Measurements from ENCODE around the gene MVD. TPM values are rescaled to one million over a fixed set of nuclear protein-coding genes. Genes with fewer than 3 reads are reported as not detected.
A peak's percentile ranks its signal among the peaks of the same experiment; 100 is the strongest.

MVD gene
- total RNA-seq, 1 donor from 2014 or later, result 78.1 TPM

GRCh38 chr16:88677721-88678120, 14.8 kb upstream of the MVD start:
- no peak overlapping the region for H3K4me3 Mint-ChIP-seq (ENCODE audit: low read depth)
- no peak for TF ChIP-seq CTCF (IDR thresholded peaks at IDR 0.05; ENCODE audit: unreplicated experiment)
- H3K36me3 Mint-ChIP-seq (ENCODE audit: insufficient read depth), result no peaks in the 10 kb centered on the region
- no peaks in the 10 kb centered on the region for H3K4me1 Mint-ChIP-seq (ENCODE audit: low read depth)
- H3K9me3 Mint-ChIP-seq (ENCODE audit: low read depth), result no peaks in the 10 kb centered on the region
- DNase-seq (ENCODE audit: low spot score, unreplicated experiment), result no peak
- peaks cover 5% of the 10 kb centered on the region for H3K27me3 Mint-ChIP-seq
- no peak overlapping the region for H3K27ac Mint-ChIP-seq

- no peak for TF ChIP-seq CTCF (IDR thresholded peaks at IDR 0.05; ENCODE audit: unreplicated experiment)
- Mint-ChIP-seq H3K9me3 (ENCODE audit: low read depth) (no peaks in the 10 kb centered on the region), H3K4me3 (ENCODE audit: low read depth) (no peak overlapping the region)
Observed at GRCh38 chr16:88676502-88677242, 13.8 kb upstream of the MVD start.

GRCh38 chr16:88673716-88674379, 11.0 kb upstream of the MVD start:
- no peak for DNase-seq (ENCODE audit: low spot score, unreplicated experiment)
- Mint-ChIP-seq H3K36me3 (ENCODE audit: insufficient read depth) (no peaks in the 10 kb centered on the region), H3K27me3 (no peaks in the 10 kb centered on the region), H3K4me1 (ENCODE audit: low read depth) (no peaks in the 10 kb centered on the region), H3K4me3 (ENCODE audit: low read depth) (no peak overlapping the region), H3K27ac (no peak overlapping the region), H3K9me3 (ENCODE audit: low read depth) (no peaks in the 10 kb centered on the region)
- no peak for TF ChIP-seq CTCF (IDR thresholded peaks at IDR 0.05; ENCODE audit: unreplicated experiment)

More at GRCh38 chr16:88676502-88677242, 13.8 kb upstream of the MVD start:
- Mint-ChIP-seq H3K27ac (no peak overlapping the region), H3K4me1 (ENCODE audit: low read depth) (no peaks in the 10 kb centered on the region), H3K36me3 (ENCODE audit: insufficient read depth) (no peaks in the 10 kb centered on the region), H3K27me3 (no peaks in the 10 kb centered on the region)
- no peak for DNase-seq (ENCODE audit: low spot score, unreplicated experiment)

- no peaks in the 10 kb centered on the region for H3K9me3 Mint-ChIP-seq (ENCODE audit: low read depth)
- no peaks in the 10 kb centered on the region for H3K4me1 Mint-ChIP-seq (ENCODE audit: low read depth)
- no peaks in the 10 kb centered on the region for H3K27me3 Mint-ChIP-seq
- peak; percentile 34 for TF ChIP-seq CTCF (IDR thresholded peaks at IDR 0.05; ENCODE audit: unreplicated experiment)
- DNase-seq (ENCODE audit: low spot score, unreplicated experiment), result no peak
- H3K36me3 Mint-ChIP-seq (ENCODE audit: insufficient read depth), result peaks cover 1% of the 10 kb centered on the region
- no peak overlapping the region for H3K27ac Mint-ChIP-seq
- H3K4me3 Mint-ChIP-seq (ENCODE audit: low read depth), result no peak overlapping the region
Observed at GRCh38 chr16:88672776-88673175, 9.9 kb upstream of the MVD start.

GRCh38 chr16:88671806-88672205, 8.9 kb upstream of the MVD start:
- no peak overlapping the region for H3K4me3 Mint-ChIP-seq (ENCODE audit: low read depth)
- H3K27me3 Mint-ChIP-seq, result no peaks in the 10 kb centered on the region
- H3K27ac Mint-ChIP-seq, result no peak overlapping the region
- H3K9me3 Mint-ChIP-seq (ENCODE audit: low read depth), result no peaks in the 10 kb centered on the region
- peaks cover 1% of the 10 kb centered on the region for H3K36me3 Mint-ChIP-seq (ENCODE audit: insufficient read depth)
- no peak for DNase-seq (ENCODE audit: low spot score, unreplicated experiment)
- TF ChIP-seq CTCF (IDR thresholded peaks at IDR 0.05; ENCODE audit: unreplicated experiment), result no peak
- no peaks in the 10 kb centered on the region for H3K4me1 Mint-ChIP-seq (ENCODE audit: low read depth)
